SH-SY5Y (cell line): Measurements from ENCODE around the gene NAT9.

Source experiments
- GATA2 ChIP-seq: IDR thresholded peaks from 2 replicates; pipeline ENCODE4 v1.6.1; 2011; ENCODE audit warnings: mild to moderate bottlenecking, low read depth, low read length
- GATA3 ChIP-seq: IDR thresholded peaks from 2 replicates; pipeline ENCODE4 v1.6.1; 2011; ENCODE audit warnings: low read depth, mild to moderate bottlenecking, low read length, moderate library complexity

DNA sequence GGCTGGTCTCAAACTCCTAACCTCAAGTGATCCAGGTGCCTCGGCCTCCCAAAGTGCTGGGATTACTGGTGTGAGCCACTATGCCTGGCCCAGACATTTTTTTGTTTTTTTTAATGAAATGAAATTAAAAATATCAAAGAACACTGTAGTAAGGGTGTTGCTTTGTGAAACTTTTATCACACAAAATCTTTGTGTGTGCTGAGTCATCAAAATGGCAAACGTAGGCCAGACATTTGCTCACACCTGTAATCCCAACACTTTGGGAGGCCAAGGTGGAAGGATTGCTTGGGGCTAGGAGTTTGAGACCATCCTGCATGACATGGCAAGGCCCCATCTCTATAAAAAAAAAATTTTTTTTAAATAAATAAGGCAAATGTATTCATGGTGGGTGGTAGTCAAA is 9.7 kb downstream of the NAT9 start:
- TF ChIP-seq GATA2 (no peak), GATA3 (no peak)
